NCI-H345 (cell line): Measurements from ENCODE around the gene STXBP5L.
"Not testable (repeated sequence)": the region's sequence is repeated elsewhere in the genome, so short reads cannot be mapped to it uniquely, and the experiment has no call there.

Source experiments
- DNase-seq: peaks from one replicate; lab custom pipeline; 2025; lab: John Stamatoyannopoulos, UW

The STXBP5L gene

GRCh38 chr3:121230194-121230593 lies 322.2 kb downstream of the STXBP5L start:
- not testable (repeated sequence) for DNase-seq

GRCh38 chr3:121231872-121232271 lies 323.9 kb downstream of the STXBP5L start:
- DNase-seq: no peak

- no peak for DNase-seq
These were observed 324.6 kb downstream of the STXBP5L start for GRCh38 chr3:121232309-121233225.

- DNase-seq: no peak
These were observed 335.2 kb downstream of the STXBP5L start for GRCh38 chr3:121243208-121243607.

GRCh38 chr3:121252676-121253075 lies 344.7 kb downstream of the STXBP5L start:
- no peak for DNase-seq

- no peak for DNase-seq
These were observed 361.4 kb downstream of the STXBP5L start for GRCh38 chr3:121269389-121269788.

GRCh38 chr3:121274411-121274810 lies 366.4 kb downstream of the STXBP5L start:
- no peak for DNase-seq

- DNase-seq: no peak
These were observed 387.4 kb downstream of the STXBP5L start for GRCh38 chr3:121295452-121295851.

- no peak for DNase-seq
These were observed 388.0 kb downstream of the STXBP5L start for GRCh38 chr3:121295979-121296378.

GRCh38 chr3:121324320-121324719 lies 416.3 kb downstream of the STXBP5L start:
- no peak for DNase-seq

GRCh38 chr3:121330118-121330517 lies 422.1 kb downstream of the STXBP5L start:
- no peak for DNase-seq

- DNase-seq: no peak
These were observed 422.6 kb downstream of the STXBP5L start for GRCh38 chr3:121330634-121331033.

GRCh38 chr3:121355960-121356359 lies 448.0 kb downstream of the STXBP5L start:
- not testable (repeated sequence) for DNase-seq

GRCh38 chr3:121362035-121362734 lies 454.2 kb downstream of the STXBP5L start:
- no peak for DNase-seq

- not testable (repeated sequence) for DNase-seq
These were observed 480.3 kb downstream of the STXBP5L start for GRCh38 chr3:121388308-121388707.

GRCh38 chr3:121395967-121396366 lies 488.0 kb downstream of the STXBP5L start:
- not testable (repeated sequence) for DNase-seq

GRCh38 chr3:121398051-121398450 lies 490.0 kb downstream of the STXBP5L start:
- not testable (repeated sequence) for DNase-seq

GRCh38 chr3:121399820-121400219 lies 491.8 kb downstream of the STXBP5L start:
- no peak for DNase-seq

- DNase-seq: no peak
These were observed 497.6 kb downstream of the STXBP5L start for GRCh38 chr3:121405631-121406030.

- no peak for DNase-seq
These were observed 503.5 kb downstream of the STXBP5L start for GRCh38 chr3:121411523-121411922.

- no peak for DNase-seq
These were observed 506.9 kb downstream of the STXBP5L start for GRCh38 chr3:121414924-121415323.

GRCh38 chr3:121418182-121418581 lies 510.2 kb downstream of the STXBP5L start:
- DNase-seq: no peak

GRCh38 chr3:121424549-121424948 lies 516.5 kb downstream of the STXBP5L start:
- DNase-seq: no peak
